Activated T-helper 17 cell treated with anti-CD3 and anti-CD28 coated beads, Interleukin-2, amount 50 U/mL, for 72 hours (primary cell): ENCODE results near the gene DBH. TPM values are rescaled to one million over a fixed set of nuclear protein-coding genes. Genes with fewer than 3 reads are reported as not detected.

ENCODE experiments used
- ATAC-seq: fragments of 150-1000 bp; cut with Tn5 transposase; replicated peaks from 2 replicates; pipeline ENCODE4 v1.10.0; 2021; ENCODE audit warnings: mild to moderate bottlenecking, moderate library complexity
- H3K27ac Mint-ChIP-seq: one replicate; pipeline ENCODE4 v1.8.0; 2022; ENCODE audit warnings: mixed read lengths
- H3K27me3 Mint-ChIP-seq: one replicate; pipeline ENCODE4 v1.8.0; 2022; ENCODE audit warnings: mixed read lengths
- H3K36me3 Mint-ChIP-seq: one replicate; pipeline ENCODE4 v1.8.0; 2022; ENCODE audit warnings: low read depth, mild to moderate bottlenecking, mixed read lengths
- H3K4me1 Mint-ChIP-seq: one replicate; pipeline ENCODE4 v1.8.0; 2022; ENCODE audit warnings: mixed read lengths
- H3K4me3 Mint-ChIP-seq: one replicate; pipeline ENCODE4 v1.8.0; 2022; ENCODE audit warnings: mild to moderate bottlenecking, mixed read lengths
- H3K9me3 Mint-ChIP-seq: one replicate; pipeline ENCODE4 v1.8.0; 2022; ENCODE audit warnings: mixed read lengths
- total RNA-seq, 2 donors: library from RNA; stranded (reverse); gene quantifications; one replicate each; pipeline ENCODE4 v1.2.3, GENCODE V29; 2022

The DBH gene
- not detected for total RNA-seq

DNA sequence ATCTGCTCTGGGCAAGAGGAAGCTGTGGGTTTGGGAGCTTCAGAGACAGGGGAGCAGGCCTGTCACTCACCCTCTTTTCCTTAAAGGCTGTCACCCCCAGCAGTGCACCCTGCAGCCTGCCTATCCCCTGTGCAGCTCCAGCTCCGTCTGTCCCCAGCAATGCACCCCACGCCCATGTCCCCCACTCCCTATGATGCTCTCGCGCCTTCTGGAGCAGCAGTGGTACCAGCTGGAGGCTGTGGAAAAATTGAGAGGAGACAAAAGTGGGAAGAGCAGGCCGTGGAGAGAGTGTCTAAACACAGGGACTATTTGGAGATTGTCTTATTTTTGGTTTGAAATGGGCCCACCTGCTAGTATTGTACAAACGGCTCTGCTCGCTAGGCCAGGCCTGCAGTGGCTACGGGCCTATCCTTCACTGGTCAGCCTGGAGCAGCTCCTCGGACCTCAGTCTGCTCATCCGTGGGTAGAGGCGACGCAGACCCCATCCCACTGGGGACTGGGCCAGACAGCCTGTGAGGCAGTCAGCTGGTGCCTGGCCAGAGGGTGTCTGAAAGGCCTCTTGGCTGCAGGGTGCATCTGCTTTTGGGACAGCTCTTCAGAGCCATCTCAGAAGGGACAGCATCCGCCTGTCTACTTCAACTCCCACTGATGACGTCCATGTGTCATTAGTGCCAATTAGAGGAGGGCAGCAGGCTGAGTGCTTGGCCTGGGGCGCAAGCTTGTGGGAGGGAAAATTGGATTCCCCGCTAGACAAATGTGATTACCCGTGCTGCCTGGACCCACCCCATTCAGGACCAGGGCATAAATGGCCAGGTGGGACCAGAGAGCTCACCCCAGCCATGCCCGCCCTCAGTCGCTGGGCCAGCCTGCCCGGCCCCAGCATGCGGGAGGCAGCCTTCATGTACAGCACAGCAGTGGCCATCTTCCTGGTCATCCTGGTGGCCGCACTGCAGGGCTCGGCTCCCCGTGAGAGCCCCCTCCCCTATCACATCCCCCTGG lies at the start of gene DBH:
DBH (plus strand) TSS at position 831 of the 999 bp plus-strand sequence; CDS start at position 840, 9 bp downstream.
- Mint-ChIP-seq H3K27ac (no peak within 1 kb of the TSS), H3K27me3 (peaks cover 4% of the 10 kb centered on the region), H3K4me1 (no peaks in the 10 kb centered on the region), H3K9me3 (no peaks in the 10 kb centered on the region), H3K36me3 (no peaks in the 10 kb centered on the region), H3K4me3 (no peak within 1 kb of the TSS)
- no peak for ATAC-seq

- Mint-ChIP-seq H3K4me1 (no peaks in the 10 kb centered on the region), H3K9me3 (no peaks in the 10 kb centered on the region), H3K27me3 (peaks cover 9% of the 10 kb centered on the region), H3K4me3 (no peak overlapping the region), H3K27ac (no peak overlapping the region), H3K36me3 (no peaks in the 10 kb centered on the region)
- ATAC-seq: no peak
Measured at GRCh38 chr9:133587051-133587450, 49.1 kb upstream of the DBH start.

DNA sequence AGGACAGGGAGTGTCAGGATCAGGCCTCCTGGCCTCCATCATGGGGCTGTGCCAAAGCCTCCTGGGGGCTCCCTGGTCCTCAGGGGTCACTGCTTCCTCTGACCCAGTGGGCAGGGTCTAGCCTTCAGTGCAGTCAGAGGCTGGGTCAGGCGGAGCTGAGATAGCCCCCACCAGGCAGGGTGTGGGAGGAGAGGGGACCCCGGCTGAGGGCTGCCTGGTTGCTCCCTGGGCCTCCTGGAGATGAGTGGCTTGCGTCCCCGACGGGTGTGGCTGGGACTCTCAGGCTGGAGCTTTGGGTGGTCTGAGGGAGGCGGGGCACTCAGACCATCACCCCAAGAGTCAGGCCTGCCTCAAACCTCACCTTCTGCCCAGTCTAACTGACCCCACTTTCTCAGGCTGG lies 48.7 kb upstream of the DBH start:
- H3K27ac Mint-ChIP-seq: no peak overlapping the region
- ATAC-seq: no peak
- H3K4me1 Mint-ChIP-seq: no peaks in the 10 kb centered on the region
- H3K27me3 Mint-ChIP-seq: peaks cover 9% of the 10 kb centered on the region
- no peaks in the 10 kb centered on the region for H3K9me3 Mint-ChIP-seq
- H3K4me3 Mint-ChIP-seq: no peak overlapping the region
- H3K36me3 Mint-ChIP-seq: no peaks in the 10 kb centered on the region

DNA sequence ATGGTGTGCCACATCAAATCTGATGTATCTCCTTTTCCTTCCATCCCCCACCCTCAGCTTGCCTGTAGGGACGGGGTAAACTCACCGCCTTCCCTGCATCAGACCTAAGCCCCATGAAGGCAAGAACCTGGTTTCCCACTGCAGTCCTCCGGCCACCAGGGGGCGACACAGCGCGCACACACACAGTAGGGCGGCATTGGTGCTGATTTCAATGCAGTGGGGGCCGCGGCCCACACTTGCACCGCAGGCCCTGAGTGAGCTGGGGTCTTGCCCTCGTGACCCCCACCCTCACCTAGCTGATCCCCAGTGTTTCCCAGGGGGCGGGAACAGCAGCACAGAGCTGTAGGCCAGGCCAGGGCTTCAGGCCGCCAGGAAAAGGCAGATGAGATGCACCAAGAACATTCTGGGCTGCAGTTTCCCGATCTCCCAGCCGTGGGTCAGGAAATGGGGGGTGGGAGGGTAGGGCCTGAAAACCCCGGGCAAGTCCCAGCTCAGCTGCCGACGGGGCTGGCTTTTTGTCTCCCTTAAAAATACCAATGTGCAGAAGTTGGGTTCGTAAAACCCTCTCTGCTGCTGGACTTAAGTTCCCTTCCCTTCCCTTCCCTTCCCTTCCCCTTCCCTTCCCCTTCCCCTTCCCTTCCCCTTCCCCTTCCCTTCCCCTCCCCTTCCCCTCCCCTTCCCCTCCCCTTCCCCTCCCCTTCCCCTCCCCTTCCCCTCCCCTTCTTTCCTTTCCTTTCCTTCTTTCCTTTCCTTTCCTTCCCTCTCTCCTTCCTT lies 46.5 kb upstream of the DBH start:
- Mint-ChIP-seq H3K4me1 (no peaks in the 10 kb centered on the region), H3K27ac (no peak overlapping the region), H3K4me3 (no peak overlapping the region), H3K36me3 (no peaks in the 10 kb centered on the region), H3K9me3 (no peaks in the 10 kb centered on the region), H3K27me3 (peaks cover 3% of the 10 kb centered on the region)
- peak; percentile 56 for ATAC-seq

GRCh38 chr9:133590231-133590855 lies 45.8 kb upstream of the DBH start:
- no peaks in the 10 kb centered on the region for H3K9me3 Mint-ChIP-seq
- ATAC-seq: no peak
- peaks cover 3% of the 10 kb centered on the region for H3K27me3 Mint-ChIP-seq
- H3K36me3 Mint-ChIP-seq: no peaks in the 10 kb centered on the region
- H3K27ac Mint-ChIP-seq: no peak overlapping the region
- H3K4me3 Mint-ChIP-seq: no peak overlapping the region
- H3K4me1 Mint-ChIP-seq: no peaks in the 10 kb centered on the region

GRCh38 chr9:133591116-133591910 lies 44.9 kb upstream of the DBH start:
- no peak overlapping the region for H3K27ac Mint-ChIP-seq
- no peaks in the 10 kb centered on the region for H3K4me1 Mint-ChIP-seq
- H3K9me3 Mint-ChIP-seq: no peaks in the 10 kb centered on the region
- ATAC-seq: no peak
- H3K36me3 Mint-ChIP-seq: no peaks in the 10 kb centered on the region
- H3K27me3 Mint-ChIP-seq: peaks cover 3% of the 10 kb centered on the region
- no peak overlapping the region for H3K4me3 Mint-ChIP-seq

GRCh38 chr9:133591985-133592384 lies 44.2 kb upstream of the DBH start:
- peaks cover 3% of the 10 kb centered on the region for H3K27me3 Mint-ChIP-seq
- no peak for ATAC-seq
- H3K9me3 Mint-ChIP-seq: peaks cover under 1% of the 10 kb centered on the region
- H3K4me1 Mint-ChIP-seq: no peaks in the 10 kb centered on the region
- H3K4me3 Mint-ChIP-seq: no peak overlapping the region
- H3K36me3 Mint-ChIP-seq: no peaks in the 10 kb centered on the region
- H3K27ac Mint-ChIP-seq: no peak overlapping the region

DNA sequence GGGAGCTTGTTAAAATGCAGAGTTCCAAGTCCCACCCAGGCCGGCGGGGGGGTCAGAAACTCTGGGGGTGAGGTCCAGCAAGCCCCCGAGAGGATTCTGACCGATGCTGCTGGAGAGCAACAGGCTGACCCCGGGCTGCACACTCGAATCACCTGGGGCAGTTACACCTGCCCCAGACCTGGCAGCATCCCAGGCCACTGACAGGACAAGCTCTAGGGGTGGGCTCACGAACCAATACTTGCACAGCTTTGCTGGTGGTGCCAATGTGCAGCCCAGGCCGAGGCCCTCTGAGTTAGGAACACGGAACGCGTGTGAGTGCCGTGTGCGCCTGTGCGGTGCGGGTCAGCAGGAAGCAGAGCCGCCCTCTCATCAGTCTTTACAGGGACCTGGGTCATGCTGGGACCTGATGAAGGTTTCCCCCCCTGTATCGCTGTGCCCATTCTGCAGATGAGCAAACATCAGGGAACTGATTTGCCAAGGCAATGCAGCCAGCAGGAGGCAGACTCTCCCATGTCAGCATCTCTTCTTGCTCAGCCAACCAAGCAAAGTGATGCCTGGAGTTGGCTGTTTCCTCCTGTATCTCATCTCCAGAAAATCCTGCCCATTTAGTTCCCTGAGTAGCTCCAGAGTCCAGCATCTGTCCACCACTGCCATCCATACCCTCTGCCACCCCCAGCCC lies 43.3 kb upstream of the DBH start:
- H3K36me3 Mint-ChIP-seq: no peaks in the 10 kb centered on the region
- no peaks in the 10 kb centered on the region for H3K4me1 Mint-ChIP-seq
- no peak overlapping the region for H3K4me3 Mint-ChIP-seq
- ATAC-seq: no peak
- peaks cover 3% of the 10 kb centered on the region for H3K27me3 Mint-ChIP-seq
- no peak overlapping the region for H3K27ac Mint-ChIP-seq
- H3K9me3 Mint-ChIP-seq: peaks cover 7% of the 10 kb centered on the region

GRCh38 chr9:133593587-133594253 lies 42.4 kb upstream of the DBH start:
- peaks cover 3% of the 10 kb centered on the region for H3K27me3 Mint-ChIP-seq
- no peaks in the 10 kb centered on the region for H3K36me3 Mint-ChIP-seq
- H3K4me3 Mint-ChIP-seq: no peak overlapping the region
- no peak for ATAC-seq
- H3K4me1 Mint-ChIP-seq: no peaks in the 10 kb centered on the region
- H3K27ac Mint-ChIP-seq: no peak overlapping the region
- H3K9me3 Mint-ChIP-seq: peaks cover 7% of the 10 kb centered on the region

DNA sequence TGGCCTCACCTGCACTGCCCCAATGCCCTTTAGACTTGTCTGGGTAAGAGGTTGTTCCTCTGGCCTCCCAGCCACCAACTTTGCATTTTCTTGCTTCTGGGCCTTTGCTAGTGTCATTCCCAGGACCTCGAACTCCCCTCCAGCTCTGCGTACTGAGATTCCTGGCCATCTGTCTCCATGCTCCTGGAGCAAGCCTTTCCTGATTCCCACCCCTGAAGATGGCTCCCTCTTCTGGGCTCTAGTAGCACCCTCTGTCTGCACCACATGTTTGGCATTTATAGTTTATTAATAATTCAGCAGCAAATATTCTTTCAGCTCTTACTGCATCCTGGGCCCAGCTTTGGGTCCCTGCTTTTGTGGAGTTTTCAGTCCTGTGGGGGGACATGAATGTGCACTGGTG lies 41.9 kb upstream of the DBH start:
- ATAC-seq: no peak
- Mint-ChIP-seq H3K36me3 (no peaks in the 10 kb centered on the region), H3K4me3 (no peak overlapping the region), H3K4me1 (no peaks in the 10 kb centered on the region), H3K27me3 (peaks cover 3% of the 10 kb centered on the region), H3K9me3 (peaks cover 7% of the 10 kb centered on the region), H3K27ac (no peak overlapping the region)

GRCh38 chr9:133595910-133596309 lies 40.3 kb upstream of the DBH start:
- no peaks in the 10 kb centered on the region for H3K4me1 Mint-ChIP-seq

GRCh38 chr9:133597316-133597957 lies 38.7 kb upstream of the DBH start:
- Mint-ChIP-seq H3K4me3 (no peak overlapping the region), H3K4me1 (no peaks in the 10 kb centered on the region), H3K27ac (no peak overlapping the region), H3K27me3 (peaks cover 3% of the 10 kb centered on the region), H3K36me3 (no peaks in the 10 kb centered on the region), H3K9me3 (peaks cover 7% of the 10 kb centered on the region)
- ATAC-seq: no peak

More at GRCh38 chr9:133595910-133596309, 40.3 kb upstream of the DBH start:
- no peak for ATAC-seq
- Mint-ChIP-seq H3K36me3 (no peaks in the 10 kb centered on the region), H3K27me3 (peaks cover 3% of the 10 kb centered on the region), H3K9me3 (peaks cover 7% of the 10 kb centered on the region), H3K27ac (no peak overlapping the region), H3K4me3 (no peak overlapping the region)

DNA sequence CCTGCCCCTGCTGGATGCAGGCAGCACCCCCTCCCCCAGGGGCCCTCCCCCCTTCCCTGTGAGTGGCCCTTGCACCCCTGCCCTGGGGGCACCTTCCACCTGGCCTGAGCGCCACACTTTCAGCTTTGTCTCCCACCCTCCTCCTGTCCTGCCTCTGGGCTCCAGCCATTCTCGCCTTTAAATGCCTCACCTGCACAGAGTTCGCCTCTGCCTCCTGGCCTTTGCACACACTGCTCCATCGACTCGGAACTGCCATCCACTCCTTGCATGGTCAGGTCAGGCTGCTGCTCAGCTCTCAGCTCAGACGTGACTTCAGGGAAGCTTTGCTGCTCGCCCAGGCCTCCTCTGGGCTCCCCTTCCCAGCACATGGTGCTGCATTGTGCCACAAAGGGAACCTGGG lies 37.2 kb upstream of the DBH start:
- H3K4me1 Mint-ChIP-seq: no peaks in the 10 kb centered on the region
- H3K27me3 Mint-ChIP-seq: peaks cover 3% of the 10 kb centered on the region
- H3K9me3 Mint-ChIP-seq: peaks cover 7% of the 10 kb centered on the region
- ATAC-seq: no peak
- H3K27ac Mint-ChIP-seq: no peak overlapping the region
- H3K36me3 Mint-ChIP-seq: no peaks in the 10 kb centered on the region
- no peak overlapping the region for H3K4me3 Mint-ChIP-seq
